HepG2 (cell line): ENCODE results near the gene COASY. TPM values are rescaled to one million over a fixed set of nuclear protein-coding genes. Genes with fewer than 3 reads are reported as not detected.
A peak's percentile ranks its signal among the peaks of the same experiment; 100 is the strongest.

Experiments
- CHD4 ChIP-seq: fragments of 200-600 bp; sonication (generic); IDR thresholded peaks from 2 replicates; pipeline ENCODE4 v1.7.0; 2017; ENCODE audit warnings: mild to moderate bottlenecking, low read length, borderline replicate concordance
- FOSL1 ChIP-seq: sonication (generic); formaldehyde crosslinking; IDR thresholded peaks from 2 replicates; pipeline ENCODE4 v1.9.0; 2021; ENCODE audit warnings: missing genetic modification reagents, borderline replicate concordance
- GFI1 ChIP-seq: sonication (generic); formaldehyde crosslinking; IDR thresholded peaks from 2 replicates; pipeline ENCODE4 v1.5.0; 2020; ENCODE audit warnings: missing genetic modification reagents, mild to moderate bottlenecking, borderline replicate concordance
- HIVEP1 ChIP-seq: sonication (generic); formaldehyde crosslinking; IDR thresholded peaks from 2 replicates; pipeline ENCODE4 v1.4.0; 2020; ENCODE audit warnings: mild to moderate bottlenecking, missing genetic modification reagents
- IRX3 ChIP-seq: sonication (generic); formaldehyde crosslinking; IDR thresholded peaks from 2 replicates; pipeline ENCODE4 v1.8.1; 2023; ENCODE audit warnings: mild to moderate bottlenecking, low read depth, missing genetic modification reagents, borderline replicate concordance
- JARID2 ChIP-seq: sonication (generic); formaldehyde crosslinking; IDR thresholded peaks from 2 replicates; pipeline ENCODE4 v1.8.1; 2023; ENCODE audit warnings: missing genetic modification reagents, inconsistent platforms; ENCODE audit not compliant: insufficient replicate concordance
- MAF1 ChIP-seq: sonication (generic); formaldehyde crosslinking; IDR thresholded peaks from 2 replicates; pipeline ENCODE4 v1.5.0; 2020; ENCODE audit warnings: missing genetic modification reagents, borderline replicate concordance
- MBD4 ChIP-seq: IDR thresholded peaks from 2 replicates; pipeline ENCODE4 v1.6.1; 2012; ENCODE audit warnings: low read length, inconsistent platforms, borderline replicate concordance
- NFE2L1 ChIP-seq: sonication (generic); formaldehyde crosslinking; IDR thresholded peaks from 2 replicates; pipeline ENCODE4 v1.4.0; 2020; ENCODE audit warnings: missing genetic modification reagents, mild to moderate bottlenecking, borderline replicate concordance
- ONECUT2 ChIP-seq: sonication (generic); formaldehyde crosslinking; IDR thresholded peaks from 2 replicates; pipeline ENCODE4 v1.4.0; 2020; ENCODE audit warnings: missing genetic modification reagents
- RBM22 ChIP-seq: fragments of 200-400 bp; formaldehyde crosslinking; optimal IDR thresholded peaks from 2 replicates; pipeline ENCODE3; 2017; ENCODE audit warnings: mild to moderate bottlenecking, low read length, moderate library complexity
- RFXANK ChIP-seq: IDR thresholded peaks from 2 replicates; pipeline ENCODE4 v1.6.1; 2016
- SAP130 ChIP-seq: IDR thresholded peaks from 2 replicates; pipeline ENCODE4 v1.6.1; 2016; ENCODE audit warnings: low read depth
- ZMYM2 ChIP-seq: sonication (generic); formaldehyde crosslinking; IDR thresholded peaks from 2 replicates; pipeline ENCODE4 v1.8.0; 2022; ENCODE audit warnings: mild to moderate bottlenecking, missing genetic modification reagents
- ZNF282 ChIP-seq: fragments of 450-650 bp; IDR thresholded peaks from 2 replicates; pipeline ENCODE4 v1.6.1; 2018; ENCODE audit not compliant: partially characterized antibody
- ZNF484 ChIP-seq: sonication (generic); formaldehyde crosslinking; IDR thresholded peaks from 2 replicates; pipeline ENCODE4 v1.5.1; 2020; ENCODE audit warnings: mild to moderate bottlenecking, low read depth, missing genetic modification reagents, borderline replicate concordance
- ZNF737 ChIP-seq: sonication (generic); formaldehyde crosslinking; IDR thresholded peaks from 2 replicates; pipeline ENCODE4 v1.5.0; 2020; ENCODE audit warnings: missing genetic modification reagents, mild to moderate bottlenecking, borderline replicate concordance
- ZNF879 ChIP-seq: sonication (generic); formaldehyde crosslinking; IDR thresholded peaks from 2 replicates; pipeline ENCODE4 v1.8.1; 2023; ENCODE audit warnings: missing genetic modification reagents
- polyA plus RNA-seq, 8 experiments: library from polyadenylated mRNA; depleted of rRNA in 3 of 8; stranded (reverse) in 7 of 8; unstranded in 1 of 8; fragments of >200 nt; fragmentation: Illumina TruSeq in 4 of 8; extraction: Trizol in 4 of 8; gene quantifications; 2 replicates each; pipeline versions ENCODE4 v1.2.1 to v1.2.3, GENCODE V29; 2011 to 2016; ENCODE audit warnings: low read depth in 4 of 8, missing spikeins in 1 of 8, mixed read lengths in 1 of 8; ENCODE audit not compliant: insufficient read depth in 1 of 8
- total RNA-seq, 5 experiments: library from RNA; depleted of rRNA; stranded (reverse); fragments of >200 nt; fragmentation: Illumina TruSeq; extraction: Trizol; gene quantifications; 2 replicates each; pipeline ENCODE4 v1.2.3, GENCODE V29; 2016; ENCODE audit warnings: low read depth in 1 of 5
- TF ChIP-seq, protein P1 (sequence below): sonication (generic); formaldehyde crosslinking; IDR thresholded peaks from 2 replicates; pipeline ENCODE4 v1.5.0; 2020; ENCODE audit warnings: mild to moderate bottlenecking, missing genetic modification reagents
- TF ChIP-seq, protein P2 (sequence below): sonication (generic); formaldehyde crosslinking; IDR thresholded peaks from 2 replicates; pipeline ENCODE4 v1.5.0; 2020; ENCODE audit warnings: missing genetic modification reagents
- TF ChIP-seq, protein P3 (sequence below): sonication (generic); formaldehyde crosslinking; IDR thresholded peaks from 2 replicates; pipeline ENCODE4 v1.8.1; 2023; ENCODE audit warnings: mild to moderate bottlenecking, missing genetic modification reagents
- TF ChIP-seq, protein P4 (sequence below): IDR thresholded peaks from 2 replicates; pipeline ENCODE4 v1.6.1; 2016; ENCODE audit warnings: missing compliant biosample characterization, missing genetic modification reagents, borderline replicate concordance

COASY gene
- total and polyA plus RNA-seq, 2 of the 13 experiments (the other 11 are each of a cell fraction or from before 2014, with no cell fraction given) = 90.7 to 125 TPM

DNA sequence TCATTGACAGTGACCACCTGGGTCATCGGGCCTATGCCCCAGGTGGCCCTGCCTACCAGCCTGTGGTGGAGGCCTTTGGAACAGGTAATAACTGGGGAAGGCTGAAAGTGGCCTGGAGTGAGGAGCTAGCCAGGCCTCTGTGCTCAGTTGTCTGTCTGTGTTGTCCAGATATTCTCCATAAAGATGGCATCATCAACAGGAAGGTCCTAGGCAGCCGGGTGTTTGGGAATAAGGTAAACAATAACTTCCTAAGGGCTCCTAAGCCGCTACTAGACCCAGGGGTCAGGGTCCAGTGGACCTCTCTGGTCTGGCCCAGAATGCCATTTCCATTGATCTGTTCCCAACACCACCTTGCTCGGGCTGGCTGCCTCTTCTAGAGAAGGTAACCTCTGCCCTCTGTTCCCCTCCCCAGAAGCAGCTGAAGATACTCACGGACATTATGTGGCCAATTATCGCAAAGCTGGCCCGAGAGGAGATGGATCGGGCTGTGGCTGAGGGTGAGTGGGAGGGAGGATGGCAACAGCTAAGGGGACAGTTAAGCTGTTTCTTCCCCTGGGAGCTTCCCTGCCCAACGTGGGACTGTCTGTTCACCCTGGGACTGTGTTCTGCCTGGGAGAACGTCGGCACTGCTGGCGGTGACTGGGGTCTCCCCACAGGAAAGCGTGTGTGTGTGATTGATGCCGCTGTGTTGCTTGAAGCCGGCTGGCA is 3.0 kb downstream of the COASY start (continued):
- TF ChIP-seq ZNF282 (no peak), MBD4 (no peak), NFE2L1 (CRISPR knock-in tag) (peak; percentile 56; the same call in 1 of the 2 replicates), ZNF737 (CRISPR knock-in tag) (no peak; the same call in 1 of the 2 replicates), RFXANK (CRISPR knock-in tag) (0 out of 2 replicates have a peak, but pooled peaks have one; percentile 27), ONECUT2 (CRISPR knock-in tag) (peak; percentile 90), CHD4 (0 out of 2 replicates have a peak, but pooled peaks have one; percentile 37), JARID2 (no peak), IRX3 (CRISPR knock-in tag) (no peak), ZNF879 (CRISPR knock-in tag) (no peak), HIVEP1 (CRISPR knock-in tag) (no peak), FOSL1 (no peak), ZMYM2 (CRISPR knock-in tag) (peak; percentile 64; the same call in 1 of the 2 replicates), GFI1 (CRISPR knock-in tag) (no peak), MAF1 (CRISPR knock-in tag) (no peak), ZNF484 (CRISPR knock-in tag) (no peak), RBM22 (no peak), SAP130 (CRISPR knock-in tag) (peak; percentile 74)
- TF ChIP-seq, protein P1, sequence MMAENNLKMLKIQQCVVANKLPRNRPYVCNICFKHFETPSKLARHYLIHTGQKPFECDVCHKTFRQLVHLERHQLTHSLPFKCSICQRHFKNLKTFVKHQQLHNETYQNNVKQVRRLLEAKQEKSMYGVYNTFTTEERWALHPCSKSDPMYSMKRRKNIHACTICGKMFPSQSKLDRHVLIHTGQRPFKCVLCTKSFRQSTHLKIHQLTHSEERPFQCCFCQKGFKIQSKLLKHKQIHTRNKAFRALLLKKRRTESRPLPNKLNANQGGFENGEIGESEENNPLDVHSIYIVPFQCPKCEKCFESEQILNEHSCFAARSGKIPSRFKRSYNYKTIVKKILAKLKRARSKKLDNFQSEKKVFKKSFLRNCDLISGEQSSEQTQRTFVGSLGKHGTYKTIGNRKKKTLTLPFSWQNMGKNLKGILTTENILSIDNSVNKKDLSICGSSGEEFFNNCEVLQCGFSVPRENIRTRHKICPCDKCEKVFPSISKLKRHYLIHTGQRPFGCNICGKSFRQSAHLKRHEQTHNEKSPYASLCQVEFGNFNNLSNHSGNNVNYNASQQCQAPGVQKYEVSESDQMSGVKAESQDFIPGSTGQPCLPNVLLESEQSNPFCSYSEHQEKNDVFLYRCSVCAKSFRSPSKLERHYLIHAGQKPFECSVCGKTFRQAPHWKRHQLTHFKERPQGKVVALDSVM (CRISPR knock-in tag) = no peak
- TF ChIP-seq, protein P2, sequence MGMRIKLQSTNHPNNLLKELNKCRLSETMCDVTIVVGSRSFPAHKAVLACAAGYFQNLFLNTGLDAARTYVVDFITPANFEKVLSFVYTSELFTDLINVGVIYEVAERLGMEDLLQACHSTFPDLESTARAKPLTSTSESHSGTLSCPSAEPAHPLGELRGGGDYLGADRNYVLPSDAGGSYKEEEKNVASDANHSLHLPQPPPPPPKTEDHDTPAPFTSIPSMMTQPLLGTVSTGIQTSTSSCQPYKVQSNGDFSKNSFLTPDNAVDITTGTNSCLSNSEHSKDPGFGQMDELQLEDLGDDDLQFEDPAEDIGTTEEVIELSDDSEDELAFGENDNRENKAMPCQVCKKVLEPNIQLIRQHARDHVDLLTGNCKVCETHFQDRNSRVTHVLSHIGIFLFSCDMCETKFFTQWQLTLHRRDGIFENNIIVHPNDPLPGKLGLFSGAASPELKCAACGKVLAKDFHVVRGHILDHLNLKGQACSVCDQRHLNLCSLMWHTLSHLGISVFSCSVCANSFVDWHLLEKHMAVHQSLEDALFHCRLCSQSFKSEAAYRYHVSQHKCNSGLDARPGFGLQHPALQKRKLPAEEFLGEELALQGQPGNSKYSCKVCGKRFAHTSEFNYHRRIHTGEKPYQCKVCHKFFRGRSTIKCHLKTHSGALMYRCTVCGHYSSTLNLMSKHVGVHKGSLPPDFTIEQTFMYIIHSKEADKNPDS (CRISPR knock-in tag) = no peak
- TF ChIP-seq, protein P3, sequence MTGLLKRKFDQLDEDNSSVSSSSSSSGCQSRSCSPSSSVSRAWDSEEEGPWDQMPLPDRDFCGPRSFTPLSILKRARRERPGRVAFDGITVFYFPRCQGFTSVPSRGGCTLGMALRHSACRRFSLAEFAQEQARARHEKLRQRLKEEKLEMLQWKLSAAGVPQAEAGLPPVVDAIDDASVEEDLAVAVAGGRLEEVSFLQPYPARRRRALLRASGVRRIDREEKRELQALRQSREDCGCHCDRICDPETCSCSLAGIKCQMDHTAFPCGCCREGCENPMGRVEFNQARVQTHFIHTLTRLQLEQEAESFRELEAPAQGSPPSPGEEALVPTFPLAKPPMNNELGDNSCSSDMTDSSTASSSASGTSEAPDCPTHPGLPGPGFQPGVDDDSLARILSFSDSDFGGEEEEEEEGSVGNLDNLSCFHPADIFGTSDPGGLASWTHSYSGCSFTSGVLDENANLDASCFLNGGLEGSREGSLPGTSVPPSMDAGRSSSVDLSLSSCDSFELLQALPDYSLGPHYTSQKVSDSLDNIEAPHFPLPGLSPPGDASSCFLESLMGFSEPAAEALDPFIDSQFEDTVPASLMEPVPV (CRISPR knock-in tag) = no peak
- TF ChIP-seq, protein P4, sequence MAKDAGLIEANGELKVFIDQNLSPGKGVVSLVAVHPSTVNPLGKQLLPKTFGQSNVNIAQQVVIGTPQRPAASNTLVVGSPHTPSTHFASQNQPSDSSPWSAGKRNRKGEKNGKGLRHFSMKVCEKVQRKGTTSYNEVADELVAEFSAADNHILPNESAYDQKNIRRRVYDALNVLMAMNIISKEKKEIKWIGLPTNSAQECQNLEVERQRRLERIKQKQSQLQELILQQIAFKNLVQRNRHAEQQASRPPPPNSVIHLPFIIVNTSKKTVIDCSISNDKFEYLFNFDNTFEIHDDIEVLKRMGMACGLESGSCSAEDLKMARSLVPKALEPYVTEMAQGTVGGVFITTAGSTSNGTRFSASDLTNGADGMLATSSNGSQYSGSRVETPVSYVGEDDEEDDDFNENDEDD = no peak
